CD4-positive, alpha-beta T cell treated with Interleukin-21 for 1 hour (primary cell): ENCODE data around the gene FBXO42.
A peak's percentile ranks its signal among the peaks of the same experiment; 100 is the strongest.
"Not testable (repeated sequence)": the region's sequence is repeated elsewhere in the genome, so short reads cannot be mapped to it uniquely, and the experiment has no call there.

Source experiments
- DNase-seq: peaks from one replicate; pipeline ENCODE4 v3.0.0-alpha.2; 2020

FBXO42 gene

GRCh38 chr1:16215882-16216753 lies 136.2 kb downstream of the FBXO42 start:
- DNase-seq: peak; percentile 83

GRCh38 chr1:16215240-16215639 lies 137.0 kb downstream of the FBXO42 start:
- DNase-seq: not testable (repeated sequence)

- not testable (repeated sequence) for DNase-seq
Measured at GRCh38 chr1:16213544-16213943, 138.7 kb downstream of the FBXO42 start.

- DNase-seq: no peak
Measured at GRCh38 chr1:16213013-16213412, 139.3 kb downstream of the FBXO42 start.

GRCh38 chr1:16212251-16212961 lies 139.9 kb downstream of the FBXO42 start, which contains the start of gene ARHGEF19:
ARHGEF19 (minus strand) TSS chr1:16212652; CDS start chr1:16209054, 3,598 bp downstream.
- DNase-seq: no peak

DNA sequence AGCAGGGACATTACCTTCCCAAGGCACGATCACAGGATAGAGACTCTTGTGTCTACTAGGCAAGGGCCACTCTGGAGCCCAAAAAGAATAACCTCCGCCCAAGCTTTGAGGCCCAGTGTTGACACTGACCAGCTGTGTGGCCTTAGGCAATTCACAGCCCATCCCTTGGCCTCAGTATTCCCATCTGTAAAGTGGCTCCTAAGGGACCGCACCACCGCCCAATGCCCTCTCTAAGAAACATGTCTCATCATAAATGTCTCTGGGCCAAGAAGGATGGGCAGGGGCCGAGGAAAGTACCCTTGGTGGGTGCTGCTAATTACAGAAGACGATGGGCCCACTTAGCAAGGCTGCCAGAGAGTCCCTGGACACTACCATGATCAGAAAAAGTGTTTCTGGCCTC lies 140.5 kb downstream of the FBXO42 start:
- DNase-seq: no peak

DNA sequence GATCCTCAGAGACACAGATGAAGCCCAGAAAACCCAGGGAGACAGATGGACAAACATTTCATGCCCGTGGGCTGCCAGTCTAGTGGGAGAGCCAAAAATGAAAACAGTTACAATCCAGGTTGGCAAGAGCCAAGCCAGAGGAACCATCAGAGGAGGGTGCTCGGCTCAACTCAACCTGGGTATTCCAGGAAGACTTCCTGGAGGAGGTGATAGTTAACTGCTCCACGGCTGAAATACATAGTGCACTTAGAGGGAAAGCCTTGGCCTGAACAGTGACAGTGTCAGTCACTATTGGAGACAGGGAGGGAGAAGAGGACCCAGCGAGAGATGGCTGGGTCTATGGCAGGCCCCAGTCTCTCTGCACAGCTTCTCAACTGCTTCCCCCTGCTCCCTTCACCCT lies 141.7 kb downstream of the FBXO42 start:
- no peak for DNase-seq

- DNase-seq: no peak
Measured at GRCh38 chr1:16209847-16210407, 142.4 kb downstream of the FBXO42 start.

DNA sequence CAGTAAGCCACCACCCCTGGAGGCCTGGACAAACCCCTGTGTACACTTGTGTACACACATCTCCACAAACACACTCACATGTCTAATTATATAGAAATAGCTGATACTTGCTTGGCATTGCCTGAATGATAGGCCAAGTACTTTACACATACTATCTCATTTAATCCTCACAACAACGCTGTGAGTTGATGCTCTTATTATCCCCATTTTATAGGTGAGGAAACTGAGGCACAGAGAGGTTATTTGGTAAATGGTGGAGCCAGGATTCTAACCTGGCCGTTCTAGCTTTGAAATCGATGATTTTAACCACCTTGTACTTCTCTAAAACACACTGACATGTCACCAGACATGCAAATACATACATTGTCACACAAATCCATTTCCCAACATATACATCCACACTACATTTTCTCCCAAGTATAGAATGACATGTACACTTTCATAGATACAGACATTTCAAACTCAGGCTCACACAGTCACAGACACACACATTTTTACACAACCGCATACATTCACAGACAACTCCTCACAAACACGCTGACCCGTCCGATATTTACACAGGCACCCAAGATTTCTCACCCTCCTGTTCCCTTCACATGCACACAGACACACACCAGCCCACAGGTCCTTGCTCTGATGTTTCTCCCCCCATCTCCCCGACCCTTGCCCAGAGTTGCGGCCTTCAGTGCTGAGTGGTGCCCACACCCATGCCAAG lies 143.0 kb downstream of the FBXO42 start:
- DNase-seq: no peak

DNA sequence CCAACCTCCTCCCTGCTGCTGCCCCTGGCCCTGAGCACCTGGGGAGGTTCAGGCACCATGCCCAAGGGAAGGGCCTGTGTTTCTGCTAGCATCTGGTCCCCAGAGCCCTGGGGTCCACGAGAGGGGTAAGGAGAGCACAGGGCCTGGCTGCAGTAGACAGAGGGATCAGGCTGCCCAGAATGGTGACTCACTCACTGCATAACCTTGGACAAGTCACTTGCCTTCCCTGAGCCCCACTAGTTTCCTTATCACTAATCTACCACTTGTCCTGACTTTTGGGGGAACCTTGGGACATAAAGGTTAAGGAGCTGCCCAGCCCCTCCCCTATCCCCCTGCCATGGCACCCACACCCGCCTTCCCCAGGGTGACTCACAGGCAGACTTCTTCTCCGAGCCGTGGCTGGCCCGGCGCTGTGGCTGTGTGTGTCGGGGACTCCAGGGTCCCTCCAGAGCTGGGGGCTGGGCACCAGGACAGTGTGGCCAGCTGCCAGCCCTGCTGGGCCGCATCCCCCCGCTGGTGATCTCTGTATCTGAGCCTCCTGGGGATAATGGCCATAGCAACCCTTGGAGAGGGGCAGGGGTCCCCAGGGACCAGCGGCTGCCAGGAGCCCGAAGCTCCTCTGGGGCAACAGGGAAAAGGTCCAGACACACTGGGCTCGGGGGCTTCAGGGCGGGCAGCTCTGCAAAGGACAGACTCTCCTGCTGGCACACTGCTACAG lies 143.9 kb downstream of the FBXO42 start:
- DNase-seq: no peak

- no peak for DNase-seq
Measured at GRCh38 chr1:16207318-16208269, 144.7 kb downstream of the FBXO42 start.

DNA sequence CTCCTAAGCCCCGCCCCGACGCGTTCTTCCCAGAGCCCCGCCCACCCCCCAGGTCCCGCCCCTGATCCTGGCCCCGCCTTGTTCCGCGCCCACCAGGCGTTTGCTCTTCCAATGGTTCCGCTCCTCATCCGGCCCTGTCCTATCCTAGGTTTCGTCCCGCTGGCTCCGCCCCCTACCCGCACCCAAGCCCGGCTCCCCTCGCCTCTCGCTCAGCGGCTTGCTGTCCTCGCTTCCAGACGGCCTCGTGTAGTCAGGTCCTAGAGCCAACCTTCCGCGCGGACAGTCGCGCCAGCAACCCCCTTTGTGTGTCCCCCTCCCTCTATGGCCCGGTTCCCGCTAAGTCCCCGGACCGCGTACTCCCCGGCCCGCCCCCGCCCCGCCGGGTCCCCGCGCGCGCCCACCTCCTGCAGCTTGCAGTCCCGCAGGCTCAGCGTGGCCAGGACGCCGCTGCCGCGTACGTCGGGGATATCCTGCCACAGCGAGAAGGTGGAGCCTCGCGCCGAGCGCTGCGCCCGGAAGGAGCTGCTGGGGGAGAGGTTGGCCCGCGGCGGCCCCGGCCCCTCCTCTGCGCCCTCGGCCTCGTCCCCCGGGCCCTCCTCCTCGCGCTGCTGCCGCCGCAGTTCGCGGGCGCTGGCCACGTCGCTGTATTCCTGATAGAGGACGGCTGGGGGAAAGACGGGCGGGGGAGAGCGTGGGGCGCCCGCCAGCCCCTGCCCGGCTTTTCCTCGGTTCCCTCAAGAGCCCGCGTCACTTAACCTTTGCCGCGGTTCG lies 145.5 kb downstream of the FBXO42 start:
- peak; percentile 95 for DNase-seq

GRCh38 chr1:16205891-16206546 lies 146.3 kb downstream of the FBXO42 start:
- DNase-seq: no peak

DNA sequence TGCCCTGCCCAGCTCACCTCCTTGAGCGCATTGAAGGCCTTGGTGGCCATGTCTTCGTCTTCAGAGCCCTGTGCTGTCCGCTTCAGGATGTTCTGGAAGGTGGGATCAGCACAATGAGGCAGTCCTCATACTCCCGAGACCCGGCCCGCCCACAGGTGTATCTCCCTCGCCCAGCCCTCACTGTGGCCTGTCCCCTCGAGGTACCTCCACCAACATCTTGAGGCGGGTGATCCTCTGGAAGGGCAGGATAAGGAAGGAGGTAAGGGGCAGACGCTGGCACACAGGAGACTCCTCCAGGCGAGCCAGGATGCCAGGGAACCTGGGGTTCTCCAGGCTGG lies 147.0 kb downstream of the FBXO42 start:
- no peak for DNase-seq

DNA sequence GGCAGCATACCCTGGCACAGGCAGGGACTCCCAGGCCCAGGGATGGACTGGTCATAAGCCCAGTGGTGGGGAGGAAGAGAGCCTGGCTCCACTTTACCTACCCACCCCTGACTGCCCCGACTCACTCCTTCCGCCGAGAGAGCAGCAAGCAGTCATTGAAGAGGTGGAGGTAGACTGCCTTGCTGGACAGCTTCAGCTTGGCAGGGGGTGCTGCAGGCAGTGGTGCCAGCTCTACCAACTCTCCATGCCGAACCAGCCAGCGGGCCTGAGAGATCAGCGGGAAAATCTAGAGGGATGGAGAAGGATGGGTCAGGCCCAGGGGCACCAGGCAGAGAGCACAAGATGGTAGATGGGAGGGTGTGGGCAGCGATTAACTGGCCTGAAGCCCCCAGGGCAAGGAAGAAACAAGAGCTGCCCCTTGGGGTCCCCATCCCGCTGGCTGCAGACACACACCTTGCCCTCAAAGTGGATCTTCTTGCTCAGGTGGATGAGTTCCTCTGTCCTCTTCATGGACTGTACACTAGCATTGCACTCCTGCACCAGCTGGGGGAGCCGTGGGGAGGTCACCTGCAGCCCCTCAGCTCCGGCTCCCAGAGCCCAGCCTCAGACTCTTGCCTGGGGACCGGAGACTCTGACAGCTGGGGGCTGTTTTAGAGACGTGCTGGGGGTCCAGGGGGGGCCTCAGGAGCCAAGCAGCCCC lies 147.5 kb downstream of the FBXO42 start:
- DNase-seq: peak; percentile 34

- no peak for DNase-seq
Measured at GRCh38 chr1:16204216-16204615, 148.1 kb downstream of the FBXO42 start.

GRCh38 chr1:16203550-16203949 lies 148.7 kb downstream of the FBXO42 start:
- DNase-seq: no peak

GRCh38 chr1:16202281-16203210 lies 149.7 kb downstream of the FBXO42 start:
- no peak for DNase-seq
